H7 (cell line): ENCODE measurements around the gene UBE2D1. TPM values are rescaled to one million over a fixed set of nuclear protein-coding genes. Genes with fewer than 3 reads are reported as not detected.

Source experiments
- DNase-seq: peaks from one replicate; pipeline ENCODE4 v3.0.0; 2012
- H3K27me3 ChIP-seq: 2 replicates; pipeline ENCODE4 v1.6.0; 2011; ENCODE audit warnings: mild to moderate bottlenecking, low read length; ENCODE audit not compliant: control insufficient read depth, insufficient read depth
- H3K36me3 ChIP-seq: replicated peaks from 2 replicates; pipeline ENCODE4 v1.5.1; 2011; ENCODE audit warnings: low read length; ENCODE audit not compliant: control insufficient read depth, insufficient read depth
- H3K4me3 ChIP-seq: 2 replicates; pipeline ENCODE4 v1.5.1; 2011; ENCODE audit warnings: low read depth, mild to moderate bottlenecking, control low read depth, low read length, moderate library complexity; ENCODE audit not compliant: insufficient read depth
- total RNA-seq: library from RNA; depleted of rRNA; stranded (reverse); fragments of >200 nt; shearing (Covaris generic); gene quantifications from 2 replicates; pipeline ENCODE4 v1.2.3, GENCODE V29; 2014

The UBE2D1 gene
- total RNA-seq, 1 experiment from 2014 or later, result 31.6 TPM

DNA sequence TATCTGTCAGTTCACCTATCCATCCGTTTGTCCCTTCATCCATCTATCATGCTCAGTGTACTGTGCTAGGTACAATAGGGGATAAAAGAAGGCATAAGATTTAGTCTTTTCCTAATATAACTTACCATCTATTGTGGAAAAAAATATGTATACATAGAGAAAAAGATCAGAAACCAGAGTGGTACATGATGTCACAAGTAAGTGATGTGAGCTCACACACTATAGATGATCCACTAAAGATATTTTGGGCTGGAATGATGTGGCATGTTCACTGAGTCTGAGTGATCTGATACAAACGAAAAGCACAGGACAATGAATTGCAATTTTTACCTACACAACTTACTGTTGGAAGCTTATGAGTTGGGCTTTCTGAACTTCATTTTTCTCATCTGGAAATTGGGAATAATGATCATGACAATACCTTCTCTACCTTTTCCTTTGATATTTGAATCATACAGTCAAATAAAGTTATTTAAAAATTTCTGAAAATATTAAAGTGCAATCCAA, 47.7 kb downstream of the UBE2D1 start:
- H3K36me3 ChIP-seq, result peaks cover 3% of the 10 kb centered on the region
- H3K4me3 ChIP-seq, result no peak overlapping the region
- no peaks in the 10 kb centered on the region for H3K27me3 ChIP-seq
- no peak for DNase-seq

DNA sequence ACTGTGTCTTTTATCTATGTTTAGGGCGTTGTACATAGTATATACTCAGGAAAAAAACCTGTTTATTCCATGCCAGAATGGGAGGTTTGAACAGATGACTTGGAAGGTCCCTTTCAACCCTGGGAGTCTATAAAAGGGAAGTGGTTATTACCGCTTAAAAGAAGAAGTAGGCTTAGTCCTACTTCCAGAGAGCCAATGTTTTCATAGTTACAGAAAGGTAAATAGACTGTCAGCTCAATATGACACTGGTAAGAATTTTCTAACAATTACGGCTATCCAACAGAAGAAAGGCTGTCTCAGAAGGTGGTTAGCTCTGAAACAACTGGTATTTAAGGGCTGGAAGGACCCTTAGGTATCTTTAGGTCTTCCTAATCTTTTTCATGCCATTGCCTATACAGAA, 49.3 kb downstream of the UBE2D1 start:
- Histone ChIP-seq H3K27me3 (no peaks in the 10 kb centered on the region), H3K36me3 (peaks cover 10% of the 10 kb centered on the region), H3K4me3 (no peak overlapping the region)
- DNase-seq, result no peak

DNA sequence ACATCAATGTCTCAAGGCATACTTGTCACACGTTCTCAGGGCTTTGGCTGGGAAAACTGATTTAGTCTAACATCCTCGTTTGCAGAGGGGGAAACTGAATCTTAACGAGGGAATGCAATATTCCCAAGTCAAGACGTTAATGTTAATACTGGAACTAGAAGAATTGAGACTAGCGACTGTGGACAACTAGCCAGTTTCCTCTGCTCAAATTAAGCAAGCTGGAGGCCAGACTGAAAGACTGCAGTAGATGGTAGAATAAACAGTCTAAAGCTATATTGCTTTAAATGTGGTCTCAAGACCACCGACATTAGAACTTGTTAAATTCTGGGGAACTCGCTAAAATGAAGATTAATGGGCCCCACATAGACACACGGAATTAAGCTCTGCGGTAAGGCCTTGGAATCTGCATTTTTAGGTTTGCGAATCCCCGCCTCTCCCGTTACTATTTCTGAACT, 49.8 kb downstream of the UBE2D1 start:
- DNase-seq, result no peak
- H3K27me3 ChIP-seq, result no peaks in the 10 kb centered on the region
- H3K4me3 ChIP-seq, result peak overlapping the region; percentile 95
- peaks cover 14% of the 10 kb centered on the region for H3K36me3 ChIP-seq

DNA sequence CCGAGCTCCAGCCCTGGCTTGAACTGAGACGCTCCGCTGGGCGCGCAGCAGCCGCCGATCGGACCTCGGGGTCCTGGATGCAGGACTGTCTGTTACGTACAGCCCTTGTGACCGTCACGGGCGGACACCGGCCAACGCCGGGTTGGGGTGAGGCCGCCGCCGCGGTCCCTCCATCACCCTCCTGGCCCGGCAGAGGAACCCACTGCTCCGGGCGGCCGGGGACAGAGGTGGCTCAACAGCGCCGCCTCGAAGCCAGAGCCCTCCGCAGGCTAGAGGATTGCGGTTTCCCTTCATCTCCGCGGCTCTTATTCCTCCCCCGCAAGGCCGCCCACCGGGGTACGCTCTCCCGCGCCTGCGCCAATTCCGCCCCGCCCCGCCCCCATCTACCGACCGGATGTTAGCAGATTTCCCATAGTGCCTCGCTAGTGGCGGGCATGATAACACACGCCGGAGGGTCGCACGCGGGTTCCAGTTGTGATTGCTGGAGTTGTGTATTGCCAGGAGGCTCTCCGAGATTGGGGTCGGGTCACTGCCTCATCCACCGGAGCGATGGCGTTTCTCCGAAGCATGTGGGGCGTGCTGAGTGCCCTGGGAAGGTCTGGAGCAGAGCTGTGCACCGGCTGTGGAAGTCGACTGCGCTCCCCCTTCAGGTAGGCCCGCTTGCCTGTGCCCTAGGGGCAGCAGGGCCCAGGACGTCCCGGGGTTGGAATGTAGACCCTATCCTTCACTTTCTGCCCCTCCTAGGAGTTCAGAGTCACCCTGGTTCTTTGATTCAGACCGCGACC, 50.4 kb downstream of the UBE2D1 start, which contains the start of gene TFAM:
Gene TFAM, plus strand, starts transcription at position 412 of the 785 bp plus-strand sequence. Its CDS starts 138 bp downstream, at position 550.
- H3K27me3 ChIP-seq, result no peaks in the 10 kb centered on the region
- H3K36me3 ChIP-seq, result peaks cover 15% of the 10 kb centered on the region
- DNase-seq, result peak; percentile 93
- peak within 1 kb of the TSS; percentile 95 for H3K4me3 ChIP-seq

DNA sequence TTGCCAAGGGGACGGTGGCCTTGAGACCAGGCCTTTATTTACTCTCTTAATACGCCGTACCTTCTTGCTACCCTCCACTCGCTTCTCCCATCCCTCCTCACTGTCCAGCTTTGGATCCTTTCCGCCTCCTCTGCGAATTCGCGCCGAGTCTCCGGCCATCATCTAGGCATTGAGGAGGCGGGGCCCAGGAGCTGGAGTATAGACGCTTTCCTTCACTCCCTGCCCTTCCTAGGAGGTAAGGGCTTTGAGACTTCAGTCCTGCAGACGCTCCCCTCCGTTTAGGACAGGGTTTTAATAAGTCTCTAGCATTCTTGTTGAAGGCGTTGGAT, 50.9 kb downstream of the UBE2D1 start:
- H3K4me3 ChIP-seq, result peak overlapping the region; percentile 95
- DNase-seq, result peak; percentile 51

DNA sequence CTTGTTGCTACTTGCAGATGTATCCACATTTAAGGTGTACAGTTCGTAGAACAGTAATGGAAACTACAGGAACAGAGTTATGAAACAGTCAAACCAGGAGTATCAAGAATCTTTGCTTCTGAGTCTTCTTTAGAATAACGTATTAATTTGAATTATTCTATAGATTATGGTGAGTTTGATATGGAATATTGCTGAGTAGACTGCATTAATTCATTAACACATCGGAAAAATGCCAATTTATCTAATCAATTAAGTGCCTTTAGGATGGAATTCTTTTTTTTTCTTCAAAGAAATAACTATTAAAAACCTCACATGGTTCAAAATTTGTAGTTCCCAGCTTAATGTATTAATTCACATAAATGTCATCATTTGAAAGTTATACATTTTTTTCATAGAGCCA, 54.2 kb downstream of the UBE2D1 start:
- no peak for DNase-seq
- peaks cover 18% of the 10 kb centered on the region for H3K36me3 ChIP-seq
- H3K27me3 ChIP-seq, result no peaks in the 10 kb centered on the region
- H3K4me3 ChIP-seq, result no peak overlapping the region

More for the DNA sequence above, 50.9 kb downstream of the UBE2D1 start:
- H3K27me3 ChIP-seq, result no peaks in the 10 kb centered on the region
- H3K36me3 ChIP-seq, result peaks cover 15% of the 10 kb centered on the region

DNA sequence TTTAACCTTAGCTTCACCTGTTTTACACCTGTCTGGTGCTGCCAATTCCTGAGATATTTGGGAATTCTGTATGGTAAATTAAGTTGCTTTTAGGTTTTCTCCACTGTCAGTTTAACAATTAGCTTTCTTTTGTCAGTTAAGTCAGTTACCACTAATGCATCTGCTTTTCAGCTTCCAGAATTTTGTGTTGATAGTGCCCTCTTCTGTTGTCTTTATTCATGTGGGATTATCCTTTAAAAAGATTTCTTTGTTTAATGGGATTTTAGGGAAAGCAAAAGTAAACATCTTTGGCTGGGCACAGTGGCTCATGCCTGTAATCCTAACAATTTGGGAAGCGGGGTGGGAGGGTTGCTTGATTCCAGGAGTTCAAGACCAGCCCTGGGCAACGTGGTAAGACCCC, 58.5 kb downstream of the UBE2D1 start:
- no peak for DNase-seq
- peaks cover 27% of the 10 kb centered on the region for H3K36me3 ChIP-seq
- H3K4me3 ChIP-seq, result no peak overlapping the region
- no peaks in the 10 kb centered on the region for H3K27me3 ChIP-seq

DNA sequence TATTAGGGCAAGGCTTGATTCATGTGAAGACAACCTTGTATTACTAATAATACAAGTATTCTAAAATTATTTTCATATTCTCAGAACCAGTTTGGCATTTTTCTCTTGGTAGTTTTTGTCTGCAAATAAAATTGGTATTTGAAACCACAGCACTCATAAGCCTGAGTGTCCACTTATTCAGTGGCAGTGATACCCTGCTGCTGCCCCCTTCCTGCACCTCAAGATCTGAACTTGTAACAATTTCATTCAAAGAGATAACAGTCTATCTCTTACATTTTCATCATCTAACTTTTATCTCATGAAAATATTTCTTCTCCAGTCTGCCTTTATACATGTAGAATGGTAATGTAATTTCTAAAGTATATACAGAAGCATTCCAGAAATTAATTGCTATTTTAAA, 59.7 kb downstream of the UBE2D1 start:
- H3K27me3 ChIP-seq, result no peaks in the 10 kb centered on the region
- H3K4me3 ChIP-seq, result no peak overlapping the region
- no peak for DNase-seq
- peaks cover 18% of the 10 kb centered on the region for H3K36me3 ChIP-seq

DNA sequence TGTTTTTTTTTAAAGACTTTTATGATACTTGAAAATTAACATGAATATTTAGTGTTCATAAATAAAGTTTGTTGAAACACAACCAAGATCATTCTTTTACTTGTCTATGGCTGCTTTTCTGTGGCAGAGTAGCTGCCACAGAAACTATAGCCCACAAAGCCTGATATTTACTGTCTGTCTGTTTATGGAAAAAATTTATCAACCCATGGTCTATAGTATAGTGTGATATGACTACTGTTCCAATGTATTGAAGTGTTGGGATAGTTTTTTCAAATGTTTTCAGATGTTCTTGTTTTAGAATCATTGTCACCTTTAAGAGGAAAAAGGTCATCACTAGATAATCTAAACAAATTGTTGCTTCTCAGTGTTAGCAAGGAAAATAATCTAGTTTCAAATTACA, 61.3 kb downstream of the UBE2D1 start:
- H3K27me3 ChIP-seq, result no peaks in the 10 kb centered on the region
- H3K36me3 ChIP-seq, result peaks cover 14% of the 10 kb centered on the region
- DNase-seq, result no peak
- no peak overlapping the region for H3K4me3 ChIP-seq

DNA sequence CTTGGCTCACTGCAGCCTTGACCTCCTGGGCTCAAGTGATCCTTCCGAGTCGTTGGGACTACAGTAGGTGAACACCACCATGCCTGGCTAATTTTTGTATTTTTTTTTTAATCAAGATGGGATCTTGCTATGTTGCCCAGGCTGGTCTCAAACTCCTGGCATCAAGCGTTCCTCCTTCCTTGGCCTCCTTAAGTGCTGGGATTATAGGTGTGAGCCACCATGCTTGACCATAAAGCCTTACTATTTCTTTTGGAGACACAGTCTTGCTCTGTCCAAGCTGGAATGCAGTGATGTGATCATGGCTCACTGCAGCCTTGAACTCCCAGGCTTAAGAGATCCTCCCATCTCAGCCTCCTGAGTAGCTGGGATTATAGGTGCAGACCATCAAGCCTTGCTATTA, 63.0 kb downstream of the UBE2D1 start:
- Histone ChIP-seq H3K4me3 (no peak overlapping the region), H3K27me3 (no peaks in the 10 kb centered on the region), H3K36me3 (peaks cover 13% of the 10 kb centered on the region)
- no peak for DNase-seq

DNA sequence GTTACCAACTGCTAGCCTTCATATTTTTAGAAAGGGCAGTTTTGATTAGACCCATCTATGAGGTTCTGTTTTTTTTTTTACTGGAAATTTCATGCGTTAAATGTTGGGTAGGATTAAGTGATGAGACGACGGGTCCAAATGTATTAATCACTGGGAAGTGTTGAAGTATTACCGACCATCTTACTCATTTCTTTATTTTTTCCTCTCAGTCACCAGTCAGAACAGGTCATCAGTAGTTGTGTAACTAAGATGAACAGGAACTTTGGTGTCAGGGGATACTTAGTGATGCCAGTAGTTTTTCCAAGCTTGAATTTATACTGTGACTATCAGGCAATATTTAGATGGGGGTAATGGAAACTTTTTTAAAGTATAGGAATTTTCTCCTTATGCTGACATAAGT, 64.6 kb downstream of the UBE2D1 start:
- no peaks in the 10 kb centered on the region for H3K27me3 ChIP-seq
- peaks cover 13% of the 10 kb centered on the region for H3K36me3 ChIP-seq
- no peak for DNase-seq
- H3K4me3 ChIP-seq, result no peak overlapping the region

DNA sequence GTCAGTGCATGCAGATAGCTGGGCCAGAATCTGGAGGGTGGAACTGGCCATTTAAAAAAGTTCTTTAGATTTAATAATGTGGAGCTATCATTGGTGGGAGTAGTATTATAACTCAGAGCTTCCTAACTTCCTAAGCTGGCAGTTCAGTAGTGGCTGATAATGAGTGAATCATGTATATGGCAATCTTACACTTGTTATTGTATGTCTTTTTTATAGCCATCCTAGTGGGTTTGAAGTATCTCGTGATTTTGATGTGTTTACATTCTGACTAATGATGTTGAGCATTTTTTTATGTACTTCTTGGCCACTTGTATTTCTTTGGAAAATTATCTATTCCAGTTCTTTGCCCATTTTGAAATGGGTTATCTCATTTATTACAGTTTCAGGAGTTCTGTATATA, 65.8 kb downstream of the UBE2D1 start:
- no peak for DNase-seq
- no peaks in the 10 kb centered on the region for H3K27me3 ChIP-seq
- peaks cover 9% of the 10 kb centered on the region for H3K36me3 ChIP-seq
- H3K4me3 ChIP-seq, result no peak overlapping the region

DNA sequence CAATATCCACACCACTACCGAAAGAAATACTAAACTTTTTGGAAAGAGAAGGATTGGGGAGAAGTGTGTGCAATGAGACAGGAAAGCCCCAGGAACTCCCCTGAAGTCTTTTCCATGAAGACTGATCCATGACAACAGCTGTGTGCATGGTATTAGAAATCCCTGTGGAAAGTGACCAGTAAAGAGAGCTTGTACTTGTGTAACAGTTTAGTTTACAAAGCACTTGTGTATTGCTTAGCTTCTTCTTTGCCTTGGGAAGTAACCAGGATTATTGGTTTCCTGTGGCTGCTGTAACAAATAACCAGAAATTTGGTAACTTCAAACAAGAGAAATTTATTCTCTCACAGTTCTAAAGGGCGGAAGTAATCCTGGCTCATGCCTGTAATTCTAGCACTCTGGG, 69.2 kb downstream of the UBE2D1 start:
- no peak for DNase-seq
- H3K36me3 ChIP-seq, result no peaks in the 10 kb centered on the region
- H3K27me3 ChIP-seq, result no peaks in the 10 kb centered on the region
- no peak overlapping the region for H3K4me3 ChIP-seq

DNA sequence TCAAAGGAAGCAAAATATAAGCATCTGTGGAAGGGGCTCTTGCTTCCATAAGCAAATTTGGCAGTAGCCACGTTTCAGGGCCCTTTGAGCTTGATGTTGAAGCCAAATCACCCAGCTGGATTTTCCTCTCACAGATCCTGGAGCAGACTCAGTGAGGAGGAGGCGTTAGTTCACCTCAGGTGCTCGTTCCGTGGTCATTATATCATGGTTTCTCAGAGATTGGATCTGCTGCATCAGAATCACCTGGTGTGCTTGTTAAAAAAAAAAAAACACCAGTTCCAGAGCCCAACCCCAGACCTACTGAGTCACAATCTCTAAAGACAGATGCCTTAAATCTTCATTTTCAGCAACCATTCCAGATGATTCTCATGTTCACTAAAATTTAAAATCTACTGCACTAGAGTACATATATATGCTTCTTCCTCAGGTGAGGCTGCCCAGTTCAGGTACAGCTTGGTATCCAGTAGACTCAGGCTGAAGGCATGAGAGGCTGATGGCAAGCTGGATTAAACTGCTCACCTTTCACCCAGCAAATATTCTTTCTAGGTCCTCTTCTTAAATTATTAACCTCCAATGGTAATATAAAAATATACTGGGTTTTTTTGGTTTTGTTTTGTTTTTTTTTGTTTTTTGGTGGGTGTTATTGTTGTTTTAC, 75.3 kb downstream of the UBE2D1 start:
- Histone ChIP-seq H3K27me3 (no peaks in the 10 kb centered on the region), H3K4me3 (no peak overlapping the region), H3K36me3 (no peaks in the 10 kb centered on the region)
- DNase-seq, result no peak

DNA sequence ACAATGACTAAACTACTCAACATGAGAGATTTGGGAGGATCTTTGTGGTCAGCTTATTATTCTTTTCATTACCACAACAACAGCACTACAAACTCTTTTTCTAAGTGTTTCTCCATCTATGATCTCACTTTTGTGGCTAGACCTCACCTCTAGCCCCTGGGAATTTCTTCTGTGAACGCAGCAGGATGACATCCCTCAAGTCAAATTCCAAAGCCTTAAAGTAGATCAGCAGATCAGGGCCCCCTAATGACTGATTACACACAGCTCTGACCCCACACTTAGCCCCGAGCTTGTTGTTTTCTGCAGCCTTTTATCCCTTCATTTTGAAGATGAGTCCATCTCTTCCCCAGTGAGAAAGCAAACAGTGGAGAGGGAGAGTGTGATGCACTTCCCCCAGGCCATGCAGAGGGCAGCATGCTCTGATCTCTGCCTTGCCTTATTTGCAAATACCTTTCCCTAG, 77.7 kb downstream of the UBE2D1 start:
- Histone ChIP-seq H3K27me3 (no peaks in the 10 kb centered on the region), H3K36me3 (no peaks in the 10 kb centered on the region), H3K4me3 (no peak overlapping the region)
- peak; percentile 46 for DNase-seq
